HT1080 (cell line): ENCODE results near the gene FAM20C. TPM values are rescaled to one million over a fixed set of nuclear protein-coding genes. Genes with fewer than 3 reads are reported as not detected.

Source experiments
- DNase-seq: peaks from one replicate; pipeline ENCODE4 v3.0.0-alpha.2; 2015; ENCODE audit warnings: low read depth
- total RNA-seq: library from RNA; depleted of rRNA; stranded (reverse); fragments of >200 nt; shearing (Covaris generic); gene quantifications from 2 replicates; pipeline ENCODE4 v1.2.3, GENCODE V29; 2014

The FAM20C gene
- total RNA-seq, 1 experiment from 2014 or later = 31.3 TPM

- DNase-seq = no peak
These were observed 30.3 kb downstream of the FAM20C start for GRCh38 chr7:222716-223041.

- DNase-seq = no peak
These were observed 30.9 kb downstream of the FAM20C start for GRCh38 chr7:223118-223800.

- DNase-seq = no peak
These were observed 31.5 kb downstream of the FAM20C start for GRCh38 chr7:223861-224260.

- DNase-seq = no peak
These were observed 34.0 kb downstream of the FAM20C start for GRCh38 chr7:226281-226895.

- DNase-seq = no peak
These were observed 35.6 kb downstream of the FAM20C start for GRCh38 chr7:227926-228325.

- DNase-seq = no peak
These were observed 36.2 kb downstream of the FAM20C start for GRCh38 chr7:228610-229009.

GRCh38 chr7:229184-229964 is 37.0 kb downstream of the FAM20C start:
- no peak for DNase-seq

GRCh38 chr7:230274-230673 is 37.9 kb downstream of the FAM20C start:
- no peak for DNase-seq

GRCh38 chr7:231030-231857 is 38.9 kb downstream of the FAM20C start:
- no peak for DNase-seq

GRCh38 chr7:231858-232246 is 39.5 kb downstream of the FAM20C start:
- DNase-seq = no peak

- no peak for DNase-seq
These were observed 40.3 kb downstream of the FAM20C start for GRCh38 chr7:232410-233248.

GRCh38 chr7:233249-234035 is 41.1 kb downstream of the FAM20C start:
- no peak for DNase-seq

GRCh38 chr7:234051-234707 is 41.8 kb downstream of the FAM20C start:
- DNase-seq = no peak

- DNase-seq = no peak
These were observed 42.6 kb downstream of the FAM20C start for GRCh38 chr7:234708-235553.

GRCh38 chr7:235576-236395 is 43.4 kb downstream of the FAM20C start:
- DNase-seq = no peak

- DNase-seq = no peak
These were observed 44.6 kb downstream of the FAM20C start for GRCh38 chr7:236967-237366.

- DNase-seq = no peak
These were observed 45.0 kb downstream of the FAM20C start for GRCh38 chr7:237385-237784.
